PFSK-1 (cell line): Measurements from ENCODE around the gene KLF5.

ENCODE experiments used
- POLR2AphosphoS5 ChIP-seq: IDR thresholded peaks from 2 replicates; pipeline ENCODE4 v1.6.1; 2012; ENCODE audit warnings: low read depth, mild to moderate bottlenecking, control low read depth, low read length, moderate library complexity
- TAF1 ChIP-seq: IDR thresholded peaks from 2 replicates; pipeline ENCODE4 v1.6.1; 2012; ENCODE audit warnings: low read length, control low read depth, borderline replicate concordance; ENCODE audit not compliant: insufficient read depth
- TF ChIP-seq, protein P1 (sequence below), 2 experiments: IDR thresholded peaks; 2 replicates each; pipeline versions ENCODE4 v1.6.1 to v1.8.0; 2011 to 2012; ENCODE audit warnings: low read depth in 2 of 2, low read length in 2 of 2, control low read depth in 1 of 2, inconsistent platforms in 1 of 2, mild to moderate bottlenecking in 1 of 2, moderate library complexity in 1 of 2; ENCODE audit not compliant: insufficient read depth in 1 of 2

- TF ChIP-seq, protein P1, sequence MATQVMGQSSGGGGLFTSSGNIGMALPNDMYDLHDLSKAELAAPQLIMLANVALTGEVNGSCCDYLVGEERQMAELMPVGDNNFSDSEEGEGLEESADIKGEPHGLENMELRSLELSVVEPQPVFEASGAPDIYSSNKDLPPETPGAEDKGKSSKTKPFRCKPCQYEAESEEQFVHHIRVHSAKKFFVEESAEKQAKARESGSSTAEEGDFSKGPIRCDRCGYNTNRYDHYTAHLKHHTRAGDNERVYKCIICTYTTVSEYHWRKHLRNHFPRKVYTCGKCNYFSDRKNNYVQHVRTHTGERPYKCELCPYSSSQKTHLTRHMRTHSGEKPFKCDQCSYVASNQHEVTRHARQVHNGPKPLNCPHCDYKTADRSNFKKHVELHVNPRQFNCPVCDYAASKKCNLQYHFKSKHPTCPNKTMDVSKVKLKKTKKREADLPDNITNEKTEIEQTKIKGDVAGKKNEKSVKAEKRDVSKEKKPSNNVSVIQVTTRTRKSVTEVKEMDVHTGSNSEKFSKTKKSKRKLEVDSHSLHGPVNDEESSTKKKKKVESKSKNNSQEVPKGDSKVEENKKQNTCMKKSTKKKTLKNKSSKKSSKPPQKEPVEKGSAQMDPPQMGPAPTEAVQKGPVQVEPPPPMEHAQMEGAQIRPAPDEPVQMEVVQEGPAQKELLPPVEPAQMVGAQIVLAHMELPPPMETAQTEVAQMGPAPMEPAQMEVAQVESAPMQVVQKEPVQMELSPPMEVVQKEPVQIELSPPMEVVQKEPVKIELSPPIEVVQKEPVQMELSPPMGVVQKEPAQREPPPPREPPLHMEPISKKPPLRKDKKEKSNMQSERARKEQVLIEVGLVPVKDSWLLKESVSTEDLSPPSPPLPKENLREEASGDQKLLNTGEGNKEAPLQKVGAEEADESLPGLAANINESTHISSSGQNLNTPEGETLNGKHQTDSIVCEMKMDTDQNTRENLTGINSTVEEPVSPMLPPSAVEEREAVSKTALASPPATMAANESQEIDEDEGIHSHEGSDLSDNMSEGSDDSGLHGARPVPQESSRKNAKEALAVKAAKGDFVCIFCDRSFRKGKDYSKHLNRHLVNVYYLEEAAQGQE (IDR thresholded peaks at IDR 0.05; ENCODE audit: insufficient read depth in 1 of 2, low read depth in 2 of 2, low read length in 2 of 2) = no peak
- TF ChIP-seq TAF1 (no peak), POLR2AphosphoS5 (no peak)
Measured at GRCh38 chr13:73088332-73088935, 29.6 kb downstream of the KLF5 start.
